22Rv1 (cell line): Measurements from ENCODE around the gene ABCC4.

ENCODE experiments used
- H3K27ac ChIP-seq: fragments of 450-650 bp; 2 replicates; pipeline ENCODE4 v1.5.1; 2017
- ZFX ChIP-seq: fragments of 450-650 bp; IDR thresholded peaks from 2 replicates; pipeline ENCODE4 v1.6.1; 2017; ENCODE audit warnings: antibody characterized with exemption, borderline replicate concordance
- TF ChIP-seq, protein P1 (sequence below): fragments of 450-650 bp; IDR thresholded peaks from 2 replicates; pipeline ENCODE4 v1.5.1; 2017; ENCODE audit warnings: mild to moderate bottlenecking

Gene ABCC4

DNA sequence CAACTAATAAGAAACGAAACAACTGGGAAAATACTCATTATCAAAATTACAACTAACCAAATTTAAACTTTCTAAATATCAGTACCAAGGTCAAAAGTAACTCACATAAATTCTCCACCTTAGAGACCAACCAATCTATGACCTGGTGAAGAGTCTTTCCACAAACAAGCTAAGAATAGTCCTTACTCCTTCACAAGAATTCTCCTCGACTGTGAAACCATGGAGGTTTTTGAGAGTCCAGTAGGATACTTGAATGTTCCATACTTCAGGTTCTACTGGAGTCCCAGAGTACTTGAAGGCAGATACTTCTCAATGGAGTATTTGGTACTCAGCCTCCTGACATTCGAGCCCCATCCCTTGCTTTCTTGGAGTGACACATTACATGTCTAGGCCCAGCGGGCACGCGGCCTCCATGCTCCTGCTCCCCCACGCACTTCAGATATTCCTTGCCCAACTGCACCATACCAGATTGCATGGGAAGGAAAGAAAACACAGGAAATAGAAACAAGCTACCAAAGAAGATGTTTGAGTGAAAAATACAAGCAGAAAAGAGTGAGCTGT, 63.9 kb downstream of the ABCC4 start:
- TF ChIP-seq ZFX = no peak
- TF ChIP-seq, protein P1, sequence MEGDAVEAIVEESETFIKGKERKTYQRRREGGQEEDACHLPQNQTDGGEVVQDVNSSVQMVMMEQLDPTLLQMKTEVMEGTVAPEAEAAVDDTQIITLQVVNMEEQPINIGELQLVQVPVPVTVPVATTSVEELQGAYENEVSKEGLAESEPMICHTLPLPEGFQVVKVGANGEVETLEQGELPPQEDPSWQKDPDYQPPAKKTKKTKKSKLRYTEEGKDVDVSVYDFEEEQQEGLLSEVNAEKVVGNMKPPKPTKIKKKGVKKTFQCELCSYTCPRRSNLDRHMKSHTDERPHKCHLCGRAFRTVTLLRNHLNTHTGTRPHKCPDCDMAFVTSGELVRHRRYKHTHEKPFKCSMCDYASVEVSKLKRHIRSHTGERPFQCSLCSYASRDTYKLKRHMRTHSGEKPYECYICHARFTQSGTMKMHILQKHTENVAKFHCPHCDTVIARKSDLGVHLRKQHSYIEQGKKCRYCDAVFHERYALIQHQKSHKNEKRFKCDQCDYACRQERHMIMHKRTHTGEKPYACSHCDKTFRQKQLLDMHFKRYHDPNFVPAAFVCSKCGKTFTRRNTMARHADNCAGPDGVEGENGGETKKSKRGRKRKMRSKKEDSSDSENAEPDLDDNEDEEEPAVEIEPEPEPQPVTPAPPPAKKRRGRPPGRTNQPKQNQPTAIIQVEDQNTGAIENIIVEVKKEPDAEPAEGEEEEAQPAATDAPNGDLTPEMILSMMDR = no peak
- no peak overlapping the region for H3K27ac ChIP-seq

DNA sequence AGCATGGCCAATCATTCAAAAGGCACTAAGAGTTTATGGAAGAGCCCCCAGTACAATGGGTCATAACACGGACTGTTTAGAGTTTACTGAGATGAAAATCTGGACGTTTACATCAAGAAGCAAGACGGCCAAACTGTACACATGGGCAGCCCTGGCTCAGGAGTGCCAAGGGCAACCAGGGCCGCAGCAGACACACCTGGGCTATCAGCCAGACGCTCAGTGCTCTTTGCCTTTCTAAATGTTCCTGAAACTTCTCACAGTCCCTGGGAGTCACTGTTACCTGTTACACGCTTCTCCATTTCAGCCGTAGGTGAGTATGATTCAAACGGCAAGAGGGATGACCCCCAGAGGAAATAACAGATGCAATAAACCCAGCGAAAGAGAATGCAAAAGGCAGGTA, 64.5 kb downstream of the ABCC4 start:
- TF ChIP-seq ZFX = no peak
- TF ChIP-seq, protein P1 = no peak
- no peak overlapping the region for H3K27ac ChIP-seq

DNA sequence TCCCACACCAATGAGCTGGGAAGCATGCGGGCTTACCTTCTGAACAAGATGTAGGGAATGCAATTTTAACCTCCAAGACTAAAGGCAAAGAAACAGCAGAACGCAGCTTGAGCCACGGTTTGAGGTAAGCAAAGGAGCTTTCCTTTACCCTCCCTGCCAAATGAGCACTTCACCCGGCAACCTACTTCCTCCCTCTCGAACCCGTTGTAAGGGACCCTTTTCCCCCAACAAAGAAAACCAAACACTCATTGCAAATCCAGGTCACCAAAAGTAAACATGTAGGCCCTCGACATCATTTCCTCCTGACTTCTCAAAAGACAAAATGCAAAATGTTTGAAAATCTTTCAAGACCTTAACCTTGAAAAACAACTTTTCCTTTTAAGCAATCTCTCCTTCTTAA, 65.3 kb downstream of the ABCC4 start:
- no peak for TF ChIP-seq ZFX
- TF ChIP-seq, protein P1 = no peak
- no peak overlapping the region for H3K27ac ChIP-seq

DNA sequence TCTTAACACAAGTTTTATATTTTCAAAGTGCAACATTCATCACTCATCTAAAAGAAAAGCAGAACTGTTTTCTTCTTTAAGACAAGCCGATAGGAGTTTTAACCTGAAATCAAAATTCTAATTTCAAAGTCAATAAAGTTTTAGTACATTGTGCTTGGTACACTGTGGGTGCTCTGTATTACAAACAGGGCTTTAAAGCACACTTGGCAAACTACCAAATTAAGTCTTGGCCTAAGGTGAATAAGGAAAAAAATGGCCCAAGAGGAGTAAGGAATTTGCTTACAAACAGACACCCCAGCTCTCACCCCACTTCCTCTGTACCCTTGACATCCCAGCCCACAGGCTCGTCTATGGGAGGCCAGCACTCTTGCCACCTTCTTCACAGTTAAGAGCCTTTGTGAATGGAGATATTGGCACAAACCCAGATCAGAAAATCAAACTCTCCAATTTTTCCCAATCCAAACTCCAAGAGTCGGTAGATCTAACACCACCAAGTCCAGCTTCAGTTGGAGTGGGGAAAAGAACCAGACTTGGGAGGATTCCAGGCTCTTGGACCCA, 66.0 kb downstream of the ABCC4 start:
- TF ChIP-seq, protein P1 = no peak
- TF ChIP-seq ZFX = no peak
- H3K27ac ChIP-seq = no peak overlapping the region

- no peak for TF ChIP-seq ZFX
- TF ChIP-seq, protein P1 = no peak
Measured at GRCh38 chr13:95234242-95234641, 67.0 kb downstream of the ABCC4 start.

DNA sequence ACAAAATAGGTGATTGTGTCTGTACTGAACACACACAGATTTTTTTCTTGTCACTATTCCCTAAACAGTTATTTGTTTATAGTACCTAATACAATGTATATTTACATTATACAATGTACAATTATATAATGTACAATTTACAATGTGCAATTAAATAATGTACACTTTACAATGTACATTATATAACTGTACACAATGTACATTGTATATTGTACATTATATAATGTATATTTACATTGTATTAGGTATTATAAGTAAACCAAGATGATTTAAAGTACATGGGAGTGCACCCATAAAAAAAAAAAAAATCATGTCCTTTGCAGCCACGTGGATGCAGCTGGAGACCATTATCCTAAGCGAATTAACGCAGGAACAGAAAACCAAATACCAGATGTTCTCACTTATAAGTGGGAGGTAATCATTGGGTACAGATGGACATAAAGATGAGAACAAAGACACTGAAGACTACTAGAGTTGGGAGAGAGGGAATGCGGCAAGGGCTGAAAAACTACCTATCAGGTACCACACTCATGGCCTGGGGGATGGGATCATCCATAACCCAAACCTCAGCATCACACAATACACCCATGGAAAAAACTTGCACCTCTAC, 68.1 kb downstream of the ABCC4 start:
- TF ChIP-seq ZFX = no peak
- TF ChIP-seq, protein P1 = no peak
- H3K27ac ChIP-seq = no peak overlapping the region

More at GRCh38 chr13:95234242-95234641, 67.0 kb downstream of the ABCC4 start:
- H3K27ac ChIP-seq = no peak overlapping the region

DNA sequence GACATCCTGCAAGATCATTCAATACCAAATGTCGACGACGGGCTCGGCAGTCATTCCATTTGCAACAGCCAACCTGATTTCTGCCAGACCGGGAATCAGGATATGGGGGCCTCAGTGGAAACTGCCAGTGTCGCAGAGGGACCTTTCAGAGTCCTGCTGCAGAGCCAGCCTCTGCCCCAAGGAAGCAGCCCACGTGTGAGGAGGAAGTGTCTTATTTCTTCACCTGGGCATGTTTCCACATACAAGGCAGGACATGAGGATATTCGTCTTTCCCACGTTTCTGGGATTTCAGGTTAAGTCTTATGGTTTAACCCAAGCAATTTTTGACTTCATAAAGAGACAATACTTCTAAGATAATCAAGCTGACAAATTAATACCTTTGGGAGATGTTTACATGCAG, 69.9 kb downstream of the ABCC4 start:
- TF ChIP-seq, protein P1 = no peak
- TF ChIP-seq ZFX = no peak
- H3K27ac ChIP-seq = no peak overlapping the region
